Ramos (cell line): ENCODE results near the gene OSBPL5.
"Not testable (repeated sequence)": the region's sequence is repeated elsewhere in the genome, so short reads cannot be mapped to it uniquely, and the experiment has no call there.

Source experiments
- in situ Hi-C: fragments of 300-500 bp; cut with MboI; formaldehyde crosslinking; loops from one replicate; pipeline ENCODE4 v1.14.3; 2022; ENCODE audit warnings: low sequenced_read_pairs; ENCODE audit not compliant: unreplicated experiment

The OSBPL5 gene

DNA sequence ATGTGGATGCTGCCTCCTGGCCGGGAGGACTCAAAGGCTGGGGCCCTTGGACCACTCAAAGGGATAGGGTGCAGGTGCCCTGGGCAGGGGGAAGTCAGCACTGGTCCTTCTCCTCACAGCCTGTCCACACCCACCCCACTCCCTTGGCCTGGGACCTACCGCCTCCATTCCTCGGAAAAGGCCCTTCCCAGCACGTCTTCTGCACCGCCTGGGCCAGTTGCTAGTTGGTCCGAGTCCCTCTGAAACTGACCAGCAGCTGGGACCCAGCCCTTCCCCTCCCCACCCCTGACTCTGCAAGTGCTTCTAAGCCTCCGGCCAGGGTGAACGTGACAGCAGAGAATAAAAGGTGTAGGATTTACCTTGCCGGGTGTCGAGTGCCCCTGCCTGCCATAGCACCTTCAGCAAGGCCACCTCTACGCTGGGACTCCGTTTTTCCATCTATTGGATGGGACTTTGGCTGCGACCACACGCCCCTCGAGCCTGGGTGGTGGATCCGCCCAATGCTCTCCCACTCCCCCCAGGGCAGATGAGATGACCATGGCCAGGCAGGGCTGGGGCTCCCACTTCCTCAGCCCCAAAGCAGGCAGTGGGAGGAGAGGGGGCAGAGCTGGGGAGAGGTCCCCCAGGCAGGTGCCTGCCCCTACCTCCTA is 37.3 kb downstream of the OSBPL5 start:
- in situ Hi-C loops = no loop called here

DNA sequence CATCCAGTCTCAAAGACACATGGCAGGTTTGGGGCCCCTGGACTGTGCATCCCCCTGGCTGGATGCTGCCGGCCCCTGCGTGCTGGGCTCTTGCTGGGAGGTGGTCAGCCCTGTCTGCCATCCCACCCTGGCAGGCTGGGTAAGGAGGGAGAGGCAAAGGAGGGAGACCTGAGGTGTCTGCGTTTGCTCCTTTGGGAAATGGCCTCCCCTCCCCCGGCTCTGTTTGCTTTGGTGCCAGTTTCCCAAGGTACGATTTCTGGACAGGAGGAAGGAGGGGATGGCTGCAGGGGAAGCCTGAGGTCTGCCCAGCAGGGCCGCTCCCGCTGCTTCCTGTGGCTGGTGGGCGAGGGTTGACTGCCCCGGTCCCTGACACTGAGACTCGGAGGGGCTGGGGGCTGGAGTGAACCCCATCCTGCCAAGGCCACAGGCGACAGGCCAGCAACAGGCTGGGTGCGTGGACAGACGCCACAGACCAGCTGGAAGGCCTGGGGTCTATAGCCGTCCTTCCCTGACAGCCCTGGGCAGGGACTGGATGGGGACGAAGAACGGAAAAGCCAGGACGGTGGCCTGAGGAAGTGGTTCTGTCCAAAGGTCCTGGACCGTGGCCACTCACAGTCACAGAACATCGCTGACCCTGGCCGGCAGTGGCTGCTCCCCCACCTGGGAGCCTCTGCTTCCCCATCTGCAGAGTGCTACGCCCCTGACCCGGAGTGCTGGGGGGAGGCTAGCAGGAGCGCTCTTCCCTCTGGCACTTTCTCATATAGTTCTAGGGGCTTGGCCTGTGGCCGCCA is 38.0 kb downstream of the OSBPL5 start:
- in situ Hi-C loops = no loop called here

GRCh38 chr11:3126207-3126865 is 38.8 kb downstream of the OSBPL5 start:
- in situ Hi-C loops = no loop called here

DNA sequence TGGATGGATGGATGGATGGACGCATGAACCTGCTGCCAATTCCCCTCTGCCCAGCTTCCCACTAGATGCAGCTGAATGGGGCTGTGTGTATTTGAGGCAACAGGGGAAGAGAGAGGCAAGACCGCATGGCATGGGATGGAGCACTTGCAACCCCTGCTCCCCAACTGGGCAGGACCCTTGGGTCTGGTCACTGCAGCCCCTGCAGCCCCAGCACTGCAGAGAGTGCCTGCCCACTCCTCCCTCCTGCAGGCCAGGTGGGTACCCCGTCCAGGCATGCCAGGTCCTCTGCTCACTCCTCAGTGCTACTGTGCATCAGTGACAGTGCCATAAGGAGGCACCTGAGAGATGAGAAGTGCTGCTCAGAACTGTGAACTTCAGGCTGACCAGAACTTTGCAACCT is 40.3 kb downstream of the OSBPL5 start:
- in situ Hi-C loops = no loop called here

- in situ Hi-C loops = no loop called here
Observed at GRCh38 chr11:3123761-3124733, 41.1 kb downstream of the OSBPL5 start.

DNA sequence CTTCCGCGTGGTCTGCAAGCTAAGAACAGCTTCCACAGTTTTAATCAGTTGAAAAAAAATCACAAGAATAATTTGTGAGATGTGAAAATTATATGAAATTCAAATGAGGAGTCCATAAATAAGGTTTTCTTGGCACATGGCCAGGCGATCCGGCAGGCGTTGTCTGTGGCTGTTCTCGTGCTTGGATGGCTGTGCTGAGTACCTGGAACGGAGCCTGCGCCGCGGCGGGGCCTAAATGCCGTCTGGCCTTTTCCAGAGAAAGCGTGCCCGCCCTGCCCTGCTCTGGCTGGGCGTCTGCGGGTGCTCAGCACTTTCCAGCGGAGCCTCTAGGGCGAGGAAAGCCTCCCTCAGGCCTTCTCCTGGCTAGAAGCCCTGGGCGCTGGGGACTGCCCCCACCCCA is 41.8 kb downstream of the OSBPL5 start:
- in situ Hi-C loops = no loop called here

GRCh38 chr11:3122775-3123201 is 42.3 kb downstream of the OSBPL5 start:
- in situ Hi-C loops = no loop called here

DNA sequence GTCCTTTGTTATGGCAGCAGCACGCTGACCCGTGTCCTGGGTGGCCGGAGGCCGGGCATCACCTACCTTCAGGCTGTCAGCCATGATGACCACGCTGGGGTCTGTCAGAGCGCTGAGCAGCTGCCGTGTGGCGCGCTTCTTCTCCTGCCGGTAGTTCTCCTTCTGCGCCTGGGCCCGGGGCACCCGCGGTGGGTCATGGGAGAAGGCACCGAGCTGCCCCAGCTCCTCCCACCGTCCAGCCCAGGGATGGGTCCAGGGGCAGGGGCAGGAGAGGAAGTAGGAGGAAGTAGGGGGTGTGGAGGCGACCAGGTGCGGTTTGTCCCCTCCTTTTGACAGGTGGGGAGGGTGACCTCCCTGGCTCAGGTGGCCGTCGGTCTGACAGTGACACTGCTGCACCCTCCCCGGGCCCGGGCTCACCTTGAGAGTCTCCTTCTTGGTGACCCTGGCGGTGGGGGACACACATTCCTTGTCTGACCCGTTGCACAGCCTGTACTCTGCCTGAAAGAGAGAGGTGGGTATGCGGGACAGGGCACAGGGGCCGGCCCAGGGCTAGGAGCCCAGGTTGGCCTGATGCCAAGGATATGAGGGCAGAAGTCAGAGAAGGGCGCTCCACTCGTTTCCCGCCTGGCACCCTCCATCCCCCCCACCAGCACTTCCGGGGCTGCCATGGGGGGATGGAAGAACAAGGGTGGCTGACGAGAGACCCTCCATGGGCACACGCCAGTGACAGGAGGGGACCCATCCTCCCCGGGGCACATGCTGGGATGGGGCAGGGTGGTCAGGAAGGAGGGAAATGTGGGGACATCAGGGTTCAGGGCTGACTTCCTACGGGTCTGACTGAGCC is 43.0 kb downstream of the OSBPL5 start:
- in situ Hi-C loops = no loop called here

GRCh38 chr11:3121416-3121815 is 43.7 kb downstream of the OSBPL5 start:
- in situ Hi-C loops = no loop called here

GRCh38 chr11:3120071-3120792 is 44.9 kb downstream of the OSBPL5 start:
- in situ Hi-C loops = no loop called here

- in situ Hi-C loops = no loop called here
Observed at GRCh38 chr11:3119141-3119821, 45.8 kb downstream of the OSBPL5 start.

DNA sequence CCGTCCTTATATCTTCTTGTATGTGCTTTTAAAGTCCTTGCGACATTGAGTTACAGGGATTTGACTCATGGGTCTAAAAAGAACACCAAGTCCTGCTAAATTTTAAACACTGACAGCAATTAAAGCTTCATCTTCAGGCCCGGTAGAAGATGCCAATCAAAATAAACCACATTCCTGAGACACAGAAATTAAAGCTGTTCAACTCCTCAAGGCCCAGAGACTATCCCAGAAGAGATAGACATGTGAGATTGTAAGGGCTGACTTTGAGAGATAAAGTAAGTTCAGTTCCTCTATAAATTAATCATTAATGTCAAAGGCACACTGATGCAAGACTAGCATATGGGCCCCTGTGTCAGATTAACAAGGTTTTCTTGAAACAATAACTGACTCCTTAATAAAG is 49.8 kb downstream of the OSBPL5 start:
- in situ Hi-C loops = no loop called here

DNA sequence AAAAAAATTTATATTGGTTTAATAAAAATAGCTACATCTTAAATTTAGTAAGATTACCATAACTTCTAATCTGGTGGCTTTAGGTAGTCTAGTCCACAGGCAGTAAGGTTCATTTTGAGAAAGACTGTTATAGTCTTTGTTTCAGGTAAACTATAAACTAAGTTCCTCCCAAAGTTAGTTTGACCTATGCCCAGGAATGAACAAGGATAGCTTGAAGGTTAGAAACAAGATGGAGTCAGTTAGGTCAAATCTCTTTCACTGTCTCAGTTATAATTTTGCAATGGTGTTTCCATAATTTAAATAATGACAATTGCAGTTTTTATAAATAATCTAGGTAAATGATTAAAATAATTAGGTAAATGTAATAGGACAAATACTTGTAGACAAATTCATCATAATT is 51.4 kb downstream of the OSBPL5 start:
- in situ Hi-C loops = not testable (repeated sequence)

GRCh38 chr11:3111919-3112690 is 53.0 kb downstream of the OSBPL5 start:
- in situ Hi-C loops = no loop called here

DNA sequence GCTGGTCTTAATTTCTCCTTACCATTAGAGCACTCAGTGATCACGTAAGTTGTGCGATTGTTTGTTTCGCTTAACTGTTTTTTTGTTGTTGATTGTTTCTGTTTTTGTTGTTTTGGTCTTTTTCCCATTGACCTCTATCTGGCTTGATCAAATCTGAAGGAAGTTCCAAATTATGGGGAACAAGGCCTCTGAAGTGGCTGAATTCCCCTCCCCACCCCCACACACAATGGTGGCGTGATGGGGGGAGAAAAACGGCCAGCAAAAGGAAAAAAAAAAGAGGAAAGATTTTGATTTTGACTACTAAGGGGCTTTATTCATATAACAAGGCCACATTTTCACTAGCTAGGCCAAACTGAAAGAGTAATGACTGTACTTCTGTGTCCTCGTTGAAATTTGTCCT is 53.6 kb downstream of the OSBPL5 start:
- in situ Hi-C loops = no loop called here

DNA sequence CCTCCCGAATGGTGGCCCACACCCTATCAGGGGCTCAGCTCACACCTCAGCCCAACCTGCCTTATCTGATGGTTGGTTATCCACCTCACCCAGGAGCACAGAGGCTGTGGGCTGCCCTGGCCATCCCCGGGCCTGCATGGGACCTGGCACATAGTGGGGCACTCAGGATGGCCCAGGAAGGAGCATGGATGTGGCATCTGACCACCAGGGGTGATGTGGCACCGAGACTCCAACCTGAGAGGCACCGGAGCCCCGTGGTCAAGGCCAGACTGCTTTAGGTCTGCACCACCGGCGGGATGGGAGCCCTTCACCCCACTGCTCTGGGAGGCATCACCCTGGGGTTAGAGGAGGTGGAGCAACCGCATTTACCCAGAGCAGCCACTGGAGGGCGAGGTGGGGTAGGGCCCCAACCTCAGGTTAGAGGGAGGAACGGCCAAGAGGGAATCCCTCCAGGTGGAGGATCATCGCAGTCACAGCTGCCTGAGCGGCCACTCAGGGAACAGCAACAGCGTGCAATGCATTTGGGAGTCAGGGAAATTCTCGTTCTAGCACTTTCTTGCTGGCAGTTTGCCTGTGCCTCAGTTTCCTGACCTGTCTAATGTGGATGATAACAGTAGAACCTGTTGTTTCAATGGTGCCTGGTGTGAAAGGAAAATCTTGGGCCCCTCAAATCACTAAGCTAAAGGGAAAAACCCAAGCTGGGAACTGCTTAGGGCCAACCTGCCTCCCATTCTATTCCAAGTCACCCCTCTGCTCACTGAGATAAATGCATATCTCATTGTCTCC is 55.0 kb downstream of the OSBPL5 start:
- in situ Hi-C loops = no loop called here

- in situ Hi-C loops = no loop called here
Observed at GRCh38 chr11:3109434-3109833, 55.7 kb downstream of the OSBPL5 start.
